Measurements from ENCODE around the gene NRAP. TPM values are rescaled to one million over a fixed set of nuclear protein-coding genes. Genes with fewer than 3 reads are reported as not detected.

Gene NRAP
- total and polyA plus RNA-seq, 2 of the 4 experiments (the other 2 are of a cell fraction) = not detected

DNA sequence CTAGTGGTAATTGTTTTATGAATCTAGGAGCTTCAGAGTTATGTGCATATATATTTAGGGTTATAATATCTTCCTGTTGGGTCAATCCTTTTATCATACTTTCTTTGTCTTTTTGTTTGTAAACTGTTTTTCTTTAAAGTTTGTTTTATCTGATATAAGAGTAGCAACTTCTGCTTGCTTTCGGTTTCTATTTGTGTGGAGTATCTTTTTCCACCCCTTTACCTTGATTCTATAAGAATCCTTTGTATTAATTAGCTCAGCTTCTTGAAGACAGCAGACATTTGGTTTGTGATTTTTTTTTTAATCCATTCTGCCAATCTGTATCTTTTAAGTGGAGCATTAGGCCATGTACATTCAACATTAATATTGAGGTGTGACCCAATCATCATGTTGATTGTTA lies 25.2 kb upstream of the NRAP start:
- dilution Hi-C loops (cut with HindIII; ENCODE audit: low sequenced_read_pairs, unreplicated experiment) = no loop called here
- Histone ChIP-seq H3K4me2 (ENCODE audit: low read depth, low read length) (no peak overlapping the region), H2AK9ac (replicated peaks; ENCODE audit: low read depth, low read length, poor library complexity) (no peak overlapping the region), H3K9me1 (ENCODE audit: insufficient read depth, low read length) (no peaks in the 10 kb centered on the region; the same call in 1 of the 2 replicates), H2BK15ac (ENCODE audit: low read depth, low read length) (no peak overlapping the region), H2BK5ac (ENCODE audit: low read depth, low read length, poor library complexity, severe bottlenecking) (no peak overlapping the region), H3K23ac (ENCODE audit: low read depth, low read length) (no peak overlapping the region), H3K14ac (replicated peaks; ENCODE audit: low read depth, low read length) (no peak overlapping the region), H3K9ac (ENCODE audit: low read depth, low read length) (no peak overlapping the region), H3K4ac (ENCODE audit: low read depth, low read length) (no peak overlapping the region), H4K5ac (ENCODE audit: low read depth, low read length) (no peak overlapping the region), H2BK120ac (ENCODE audit: low read depth, low read length) (no peak overlapping the region), H3K56ac (ENCODE audit: extremely low read depth, insufficient read depth, low read length) (no peak overlapping the region), H3K9me3 (ENCODE audit: control insufficient read depth, insufficient read depth, low read length) (peaks cover 6% of the 10 kb centered on the region), H3K79me1 (ENCODE audit: low read depth in 1 of 2, low read length in 2 of 2) (peaks cover 25 to 26% of the 10 kb centered on the region in 2 experiments), H3K4me3 (ENCODE audit: insufficient read depth, low read depth, low read length) (no peak overlapping the region), H3K27ac (ENCODE audit: insufficient read depth, low read length) (no peak overlapping the region), H3K4me1 (ENCODE audit: control insufficient read depth, insufficient read depth, low read length) (no peaks in the 10 kb centered on the region), H3K36me3 (ENCODE audit: control insufficient read depth, insufficient read depth, low read length) (peaks cover 9% of the 10 kb centered on the region), H4K8ac (ENCODE audit: low read depth in 2 of 2, low read length in 2 of 2) (no peak overlapping the region), H2AFZ (replicated peaks; ENCODE audit: low read length, poor library complexity) (no peak overlapping the region), H2AK5ac (ENCODE audit: low read depth, low read length) (no peak overlapping the region), H3K27me3 (ENCODE audit: control insufficient read depth, insufficient read depth, low read length) (no peaks in the 10 kb centered on the region), H4K20me1 (ENCODE audit: insufficient read depth, low read length) (peaks cover 10% of the 10 kb centered on the region), H4K91ac (ENCODE audit: insufficient read depth, low read depth, low read length) (no peak overlapping the region), H3K18ac (ENCODE audit: low read depth, low read length) (no peak overlapping the region), H2BK20ac (ENCODE audit: low read depth, low read length) (no peak overlapping the region)
- in situ Hi-C loops (cut with MboI; ENCODE audit: low sequenced_read_pairs) = no loop called here
- no TSS peak for BruUV-seq (replicated peaks)
- intact Hi-C loops (cut with micrococcal nuclease) = no loop called here
- WGBS, 2 experiments (ENCODE audit: extremely low coverage in 2 of 2, insufficient read length in 1 of 2) = no CpG with 5 or more reads among the region's 1 CpG
- ChIA-PET CTCF (no interaction called here), POLR2A (ENCODE audit: unreplicated experiment) (no interaction called here)
- no peak for TF ChIP-seq POLR2A (IDR thresholded peaks at IDR 0.05; ENCODE audit: low read depth, low read length)
- TF ChIP-seq MXI1 (IDR thresholded peaks at IDR 0.05; ENCODE audit: borderline replicate concordance, low read depth, low read length) = no peak
- no peak for TF ChIP-seq RAD21 (IDR thresholded peaks at IDR 0.05; ENCODE audit: low read length)
- TF ChIP-seq RFX5 (IDR thresholded peaks at IDR 0.05; ENCODE audit: low read depth, low read length) = no peak
- no peak for TF ChIP-seq CEBPB (IDR thresholded peaks at IDR 0.05; ENCODE audit: low read depth, low read length)
- no peak for TF ChIP-seq SMC3 (IDR thresholded peaks at IDR 0.05; ENCODE audit: low read depth, low read length)
- no peak for TF ChIP-seq RCOR1 (IDR thresholded peaks at IDR 0.05; ENCODE audit: insufficient replicate concordance, low read length)
- no peak for TF ChIP-seq ELK1 (IDR thresholded peaks at IDR 0.05; ENCODE audit: borderline replicate concordance, low read depth, low read length)
- no peak for TF ChIP-seq MAZ (IDR thresholded peaks at IDR 0.05; ENCODE audit: borderline replicate concordance, low read depth, low read length)
- TF ChIP-seq MAFK (IDR thresholded peaks at IDR 0.05; ENCODE audit: low read depth, low read length) = no peak
- no peak for TF ChIP-seq FOS (IDR thresholded peaks at IDR 0.05; ENCODE audit: low read depth, low read length)
- DNase-seq = no peak
- ATAC-seq (ENCODE audit: low read depth) = no peak
